Cardiac muscle cell (in vitro differentiated cells and primary cell): ENCODE measurements around the gene TARBP1. TPM values are rescaled to one million over a fixed set of nuclear protein-coding genes. Genes with fewer than 3 reads are reported as not detected.

Experiments
- DNase-seq, 2 donors: peaks; one replicate each; pipeline versions ENCODE4 v3.0.0 to v3.0.0-alpha.2; 2010 to 2017; ENCODE audit warnings: low read depth in 1 of 2, low spot score in 1 of 2
- H3K27ac ChIP-seq: fragments of 200-600 bp; sonication (generic); 2 replicates; pipeline ENCODE4 v1.5.1; 2016
- H3K27me3 ChIP-seq: fragments of 200-600 bp; sonication (generic); 2 replicates; pipeline ENCODE4 v1.6.0; 2016; ENCODE audit warnings: control low read depth
- H3K36me3 ChIP-seq: fragments of 200-600 bp; sonication (generic); 2 replicates; pipeline ENCODE4 v1.5.1; 2016; ENCODE audit warnings: control low read depth
- H3K4me1 ChIP-seq: fragments of 200-600 bp; sonication (generic); 2 replicates; pipeline ENCODE4 v1.8.1; 2017; ENCODE audit warnings: low read depth, mild to moderate bottlenecking, mixed run types
- H3K4me3 ChIP-seq: fragments of 200-600 bp; sonication (generic); 2 replicates; pipeline ENCODE4 v1.5.1; 2016; ENCODE audit warnings: mild to moderate bottlenecking
- H3K9me3 ChIP-seq: fragments of 200-600 bp; sonication (generic); 2 replicates; pipeline ENCODE4 v1.5.1; 2017; ENCODE audit warnings: low read depth, mild to moderate bottlenecking, control low read depth
- polyA plus RNA-seq: library from polyadenylated mRNA; unstranded; fragments of >200 nt; fragmentation: Nextera tagmentation; extraction: Ambion mirVana; gene quantifications from 2 replicates; pipeline ENCODE4 v1.2.1, GENCODE V29; 2016
- total RNA-seq: library from RNA; depleted of rRNA; stranded (reverse); fragments of >200 nt; gene quantifications from 2 replicates; pipeline ENCODE4 v1.2.3, GENCODE V29; 2016
- TF ChIP-seq, protein P1 (sequence below): IDR thresholded peaks from 2 replicates; pipeline ENCODE4 v1.5.1; 2012; ENCODE audit warnings: low read depth, mild to moderate bottlenecking, low read length

The TARBP1 gene
- total and polyA plus RNA-seq, 2 experiments from 2014 or later, result 25.6 to 34.3 TPM

DNA sequence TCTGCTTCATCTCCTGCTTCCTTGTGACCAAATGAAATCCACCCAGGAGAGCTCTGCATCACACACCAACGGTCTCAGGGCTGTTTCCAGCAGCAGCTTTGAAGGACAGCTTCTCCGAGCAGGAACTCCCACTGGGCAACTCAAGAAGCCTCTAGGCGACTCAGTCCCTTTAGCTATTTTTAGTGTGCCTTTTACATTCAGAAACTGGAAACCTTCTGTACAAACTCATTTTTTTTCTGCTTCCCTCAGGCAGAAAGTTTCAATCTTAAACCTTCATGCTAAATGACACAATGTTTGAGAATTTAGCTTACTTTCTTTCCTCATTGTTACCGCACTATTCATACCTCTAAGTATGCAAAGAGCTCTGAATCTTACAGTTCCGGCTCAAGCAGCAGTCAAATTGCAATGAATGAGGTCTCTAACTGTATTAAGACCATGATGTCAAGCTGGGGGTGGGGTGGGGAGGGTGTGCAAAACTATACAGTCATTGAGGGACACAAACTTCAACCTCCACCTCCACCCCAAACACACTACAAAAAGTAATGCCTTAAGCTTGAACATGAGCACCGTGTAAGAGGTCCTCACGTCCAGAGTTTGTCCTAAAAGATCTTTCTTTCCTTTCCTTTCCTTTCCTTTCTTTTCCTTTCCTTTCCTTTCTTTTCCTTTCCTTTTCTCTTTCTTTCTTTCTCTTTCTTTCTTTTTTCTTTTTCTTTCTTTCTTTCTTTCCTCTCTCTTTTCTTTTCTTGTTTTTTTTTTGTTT, 16.4 kb upstream of the TARBP1 start:
- Histone ChIP-seq H3K27ac (peak overlapping the region; percentile 86), H3K27me3 (no peaks in the 10 kb centered on the region), H3K9me3 (no peaks in the 10 kb centered on the region), H3K4me1 (peaks cover 31% of the 10 kb centered on the region), H3K36me3 (no peaks in the 10 kb centered on the region), H3K4me3 (no peak overlapping the region)
- DNase-seq, result peak; percentile 43 to 64
- TF ChIP-seq, protein P1, sequence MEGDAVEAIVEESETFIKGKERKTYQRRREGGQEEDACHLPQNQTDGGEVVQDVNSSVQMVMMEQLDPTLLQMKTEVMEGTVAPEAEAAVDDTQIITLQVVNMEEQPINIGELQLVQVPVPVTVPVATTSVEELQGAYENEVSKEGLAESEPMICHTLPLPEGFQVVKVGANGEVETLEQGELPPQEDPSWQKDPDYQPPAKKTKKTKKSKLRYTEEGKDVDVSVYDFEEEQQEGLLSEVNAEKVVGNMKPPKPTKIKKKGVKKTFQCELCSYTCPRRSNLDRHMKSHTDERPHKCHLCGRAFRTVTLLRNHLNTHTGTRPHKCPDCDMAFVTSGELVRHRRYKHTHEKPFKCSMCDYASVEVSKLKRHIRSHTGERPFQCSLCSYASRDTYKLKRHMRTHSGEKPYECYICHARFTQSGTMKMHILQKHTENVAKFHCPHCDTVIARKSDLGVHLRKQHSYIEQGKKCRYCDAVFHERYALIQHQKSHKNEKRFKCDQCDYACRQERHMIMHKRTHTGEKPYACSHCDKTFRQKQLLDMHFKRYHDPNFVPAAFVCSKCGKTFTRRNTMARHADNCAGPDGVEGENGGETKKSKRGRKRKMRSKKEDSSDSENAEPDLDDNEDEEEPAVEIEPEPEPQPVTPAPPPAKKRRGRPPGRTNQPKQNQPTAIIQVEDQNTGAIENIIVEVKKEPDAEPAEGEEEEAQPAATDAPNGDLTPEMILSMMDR, result no peak

DNA sequence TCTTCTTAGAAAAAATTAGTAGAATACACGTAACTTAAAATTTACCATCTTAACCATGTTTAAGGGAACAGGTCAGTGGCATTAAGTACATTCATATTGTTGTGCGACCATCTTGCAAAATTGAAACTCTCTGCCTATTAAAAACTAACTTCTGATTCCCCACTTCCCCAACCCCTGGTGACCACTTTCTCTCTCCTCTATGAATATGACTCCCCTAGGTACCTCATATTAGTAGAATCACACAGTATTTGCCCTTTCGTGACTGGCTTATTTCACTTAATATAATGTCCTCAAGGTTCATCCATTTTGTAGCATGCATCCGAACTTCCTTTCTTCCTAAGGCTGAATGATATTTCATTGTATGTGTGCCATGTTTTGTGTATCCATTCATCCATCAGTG, 15.1 kb upstream of the TARBP1 start:
- DNase-seq, result no peak
- Histone ChIP-seq H3K9me3 (no peaks in the 10 kb centered on the region), H3K4me1 (peaks cover 24% of the 10 kb centered on the region), H3K27me3 (no peaks in the 10 kb centered on the region), H3K4me3 (no peak overlapping the region), H3K36me3 (no peaks in the 10 kb centered on the region), H3K27ac (no peak overlapping the region)
- TF ChIP-seq, protein P1, result no peak

DNA sequence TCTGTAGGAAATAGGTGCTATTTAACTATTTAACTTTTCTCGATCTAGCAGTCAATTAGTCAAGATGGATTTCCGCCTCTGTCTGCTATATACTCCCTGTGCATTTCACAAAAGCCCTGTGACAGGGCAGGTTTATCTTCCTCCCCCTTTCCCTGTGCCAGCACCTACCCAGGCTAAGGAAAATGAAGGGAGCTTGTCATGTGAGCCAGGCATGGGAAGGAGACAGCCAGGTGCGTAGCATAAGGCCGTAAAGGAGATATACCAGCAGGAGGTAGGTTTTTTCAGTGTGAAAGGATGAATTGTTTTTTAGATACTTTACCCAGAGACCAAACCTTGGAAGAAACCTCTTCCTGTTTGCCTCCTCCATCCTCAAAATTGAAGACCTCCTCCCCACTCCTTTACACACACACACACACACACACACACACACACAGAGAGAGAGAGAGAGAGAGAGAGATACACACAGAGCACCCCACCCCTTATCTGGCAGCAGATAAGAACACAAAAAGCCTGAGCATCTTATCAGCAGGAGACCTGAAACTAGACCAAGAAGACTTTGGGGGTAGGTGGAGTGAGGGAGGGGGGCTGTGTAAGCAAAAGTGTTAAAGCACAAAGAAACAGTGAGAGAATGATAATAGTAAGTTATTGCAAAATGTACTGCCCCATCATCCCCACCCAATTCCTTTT, 12.0 kb upstream of the TARBP1 start:
- Histone ChIP-seq H3K36me3 (no peaks in the 10 kb centered on the region), H3K4me3 (no peak overlapping the region), H3K4me1 (peaks cover 27% of the 10 kb centered on the region), H3K9me3 (no peaks in the 10 kb centered on the region), H3K27ac (no peak overlapping the region), H3K27me3 (no peaks in the 10 kb centered on the region)
- DNase-seq, result peak in 1 of 2 donors; percentile 34
- TF ChIP-seq, protein P1, result no peak

DNA sequence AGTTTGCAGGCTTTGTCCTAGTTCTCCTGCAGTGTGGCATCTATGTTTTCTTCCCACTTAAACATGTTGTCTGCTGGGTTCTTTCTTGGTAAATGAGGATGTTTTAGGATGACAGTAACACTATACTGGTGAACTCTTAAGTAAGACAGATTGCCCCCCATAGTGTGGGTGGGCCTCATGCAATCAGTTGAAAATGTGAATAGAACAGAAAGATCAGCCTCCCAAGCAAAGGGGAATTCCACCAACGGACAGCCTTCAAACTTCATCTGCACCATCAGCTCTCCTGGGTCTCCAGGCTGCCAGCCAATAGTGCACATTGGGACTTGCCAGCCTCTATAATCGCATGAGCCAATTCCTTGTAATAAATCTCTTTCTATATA, 10.7 kb upstream of the TARBP1 start:
- Histone ChIP-seq H3K4me3 (no peak overlapping the region), H3K27me3 (no peaks in the 10 kb centered on the region), H3K4me1 (peaks cover 16% of the 10 kb centered on the region), H3K9me3 (no peaks in the 10 kb centered on the region), H3K36me3 (no peaks in the 10 kb centered on the region), H3K27ac (no peak overlapping the region)
- TF ChIP-seq, protein P1, result no peak
- no peak for DNase-seq

DNA sequence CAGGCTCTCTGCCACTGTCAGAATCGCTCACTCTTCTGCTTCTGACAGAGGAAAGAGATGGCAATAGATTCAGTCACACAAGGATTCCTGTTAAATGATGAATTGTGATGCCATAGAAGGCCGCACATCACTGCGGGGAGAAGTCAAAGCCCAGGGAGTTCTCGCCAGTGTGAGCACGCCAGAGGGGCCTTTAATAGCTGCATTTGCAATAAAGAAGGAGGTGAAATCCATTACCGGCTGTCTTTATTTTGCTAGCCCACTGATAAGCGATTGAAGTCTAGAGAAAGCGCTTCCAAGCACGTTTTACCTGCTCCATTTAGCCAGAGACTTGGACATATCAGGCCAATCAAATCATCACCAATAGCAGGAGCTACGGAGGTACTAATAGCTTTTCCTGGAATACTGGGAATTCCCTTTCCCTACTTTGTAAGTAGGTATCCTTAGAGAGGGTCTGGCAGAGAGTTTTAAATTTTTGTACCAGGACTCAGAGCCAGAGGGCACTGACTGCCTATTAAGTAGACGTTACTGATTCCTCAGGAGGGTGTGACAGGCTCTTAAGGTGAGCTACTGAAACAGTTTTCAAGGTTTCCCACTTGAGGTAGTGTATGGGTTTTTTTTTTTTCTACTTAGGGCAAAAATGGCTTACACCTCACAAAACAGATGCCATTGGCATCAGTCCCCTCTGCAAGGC, 10.2 kb upstream of the TARBP1 start:
- DNase-seq, result no peak
- Histone ChIP-seq H3K9me3 (no peaks in the 10 kb centered on the region), H3K27ac (no peak overlapping the region), H3K27me3 (peaks cover 4% of the 10 kb centered on the region), H3K4me1 (peaks cover 16% of the 10 kb centered on the region), H3K4me3 (no peak overlapping the region), H3K36me3 (no peaks in the 10 kb centered on the region)
- TF ChIP-seq, protein P1, result no peak
